K562 (cell line): ENCODE data around the gene EGLN3. TPM values are rescaled to one million over a fixed set of nuclear protein-coding genes. Genes with fewer than 3 reads are reported as not detected.

Experiments used
- polyA plus RNA-seq, 8 experiments: library from polyadenylated mRNA; depleted of rRNA in 4 of 8; stranded (reverse) in 5 of 8; unstranded in 3 of 8; fragments of >200 nt; fragmentation: Nextera tagmentation in 2 of 8; fragmentation: Illumina TruSeq in 1 of 8; extraction: Ambion mirVana in 2 of 8; extraction: Trizol in 1 of 8; gene quantifications; 2 replicates each; pipeline versions ENCODE4 v1.2.1 to v1.2.3, GENCODE V29; 2011 to 2014; ENCODE audit warnings: inconsistent platforms in 1 of 8, missing spikeins in 1 of 8
- total RNA-seq, 7 experiments: library from RNA; depleted of rRNA in 6 of 7; stranded (reverse); fragments of >200 nt in 6 of 7; fragmentation: Illumina TruSeq in 2 of 7; extraction: Trizol in 2 of 7; gene quantifications; 2 replicates each; pipeline versions ENCODE4 v1.2.1 to v1.2.3, GENCODE V29; 2011 to 2021; ENCODE audit warnings: low replicate concordance in 1 of 7
- TF ChIP-seq, protein P1 (sequence below): fragments of 200-600 bp; sonication (generic); IDR thresholded peaks from one replicate; pipeline ENCODE4 v1.6.1; 2012; ENCODE audit warnings: mild to moderate bottlenecking, low read depth, low read length, inconsistent platforms

Gene EGLN3
- total and polyA plus RNA-seq, 9 of the 15 experiments (the other 6 are each of a cell fraction or from before 2014, with no cell fraction given), result 2.5 to 87.6 (median 5.8) TPM

DNA sequence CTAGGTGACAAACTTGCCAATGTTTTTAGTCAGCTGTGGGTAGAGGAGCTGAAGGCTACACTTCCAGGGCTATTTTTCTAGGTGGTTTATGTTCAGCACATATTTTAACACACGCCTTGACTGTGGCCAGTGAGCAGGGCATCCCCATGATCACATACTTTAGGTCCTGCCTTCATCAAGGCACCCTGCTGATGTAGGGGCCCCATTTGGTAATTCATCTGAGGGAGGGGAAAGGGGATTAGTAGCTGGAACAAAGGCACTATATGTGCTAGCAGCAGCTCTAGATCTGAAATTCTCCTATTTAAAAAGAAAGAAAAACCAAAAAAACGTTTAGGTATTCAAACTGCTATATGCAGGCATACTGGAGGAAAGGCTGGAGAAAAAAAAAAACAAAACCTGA lies 14.5 kb downstream of the EGLN3 start (continued):
- TF ChIP-seq, protein P1, sequence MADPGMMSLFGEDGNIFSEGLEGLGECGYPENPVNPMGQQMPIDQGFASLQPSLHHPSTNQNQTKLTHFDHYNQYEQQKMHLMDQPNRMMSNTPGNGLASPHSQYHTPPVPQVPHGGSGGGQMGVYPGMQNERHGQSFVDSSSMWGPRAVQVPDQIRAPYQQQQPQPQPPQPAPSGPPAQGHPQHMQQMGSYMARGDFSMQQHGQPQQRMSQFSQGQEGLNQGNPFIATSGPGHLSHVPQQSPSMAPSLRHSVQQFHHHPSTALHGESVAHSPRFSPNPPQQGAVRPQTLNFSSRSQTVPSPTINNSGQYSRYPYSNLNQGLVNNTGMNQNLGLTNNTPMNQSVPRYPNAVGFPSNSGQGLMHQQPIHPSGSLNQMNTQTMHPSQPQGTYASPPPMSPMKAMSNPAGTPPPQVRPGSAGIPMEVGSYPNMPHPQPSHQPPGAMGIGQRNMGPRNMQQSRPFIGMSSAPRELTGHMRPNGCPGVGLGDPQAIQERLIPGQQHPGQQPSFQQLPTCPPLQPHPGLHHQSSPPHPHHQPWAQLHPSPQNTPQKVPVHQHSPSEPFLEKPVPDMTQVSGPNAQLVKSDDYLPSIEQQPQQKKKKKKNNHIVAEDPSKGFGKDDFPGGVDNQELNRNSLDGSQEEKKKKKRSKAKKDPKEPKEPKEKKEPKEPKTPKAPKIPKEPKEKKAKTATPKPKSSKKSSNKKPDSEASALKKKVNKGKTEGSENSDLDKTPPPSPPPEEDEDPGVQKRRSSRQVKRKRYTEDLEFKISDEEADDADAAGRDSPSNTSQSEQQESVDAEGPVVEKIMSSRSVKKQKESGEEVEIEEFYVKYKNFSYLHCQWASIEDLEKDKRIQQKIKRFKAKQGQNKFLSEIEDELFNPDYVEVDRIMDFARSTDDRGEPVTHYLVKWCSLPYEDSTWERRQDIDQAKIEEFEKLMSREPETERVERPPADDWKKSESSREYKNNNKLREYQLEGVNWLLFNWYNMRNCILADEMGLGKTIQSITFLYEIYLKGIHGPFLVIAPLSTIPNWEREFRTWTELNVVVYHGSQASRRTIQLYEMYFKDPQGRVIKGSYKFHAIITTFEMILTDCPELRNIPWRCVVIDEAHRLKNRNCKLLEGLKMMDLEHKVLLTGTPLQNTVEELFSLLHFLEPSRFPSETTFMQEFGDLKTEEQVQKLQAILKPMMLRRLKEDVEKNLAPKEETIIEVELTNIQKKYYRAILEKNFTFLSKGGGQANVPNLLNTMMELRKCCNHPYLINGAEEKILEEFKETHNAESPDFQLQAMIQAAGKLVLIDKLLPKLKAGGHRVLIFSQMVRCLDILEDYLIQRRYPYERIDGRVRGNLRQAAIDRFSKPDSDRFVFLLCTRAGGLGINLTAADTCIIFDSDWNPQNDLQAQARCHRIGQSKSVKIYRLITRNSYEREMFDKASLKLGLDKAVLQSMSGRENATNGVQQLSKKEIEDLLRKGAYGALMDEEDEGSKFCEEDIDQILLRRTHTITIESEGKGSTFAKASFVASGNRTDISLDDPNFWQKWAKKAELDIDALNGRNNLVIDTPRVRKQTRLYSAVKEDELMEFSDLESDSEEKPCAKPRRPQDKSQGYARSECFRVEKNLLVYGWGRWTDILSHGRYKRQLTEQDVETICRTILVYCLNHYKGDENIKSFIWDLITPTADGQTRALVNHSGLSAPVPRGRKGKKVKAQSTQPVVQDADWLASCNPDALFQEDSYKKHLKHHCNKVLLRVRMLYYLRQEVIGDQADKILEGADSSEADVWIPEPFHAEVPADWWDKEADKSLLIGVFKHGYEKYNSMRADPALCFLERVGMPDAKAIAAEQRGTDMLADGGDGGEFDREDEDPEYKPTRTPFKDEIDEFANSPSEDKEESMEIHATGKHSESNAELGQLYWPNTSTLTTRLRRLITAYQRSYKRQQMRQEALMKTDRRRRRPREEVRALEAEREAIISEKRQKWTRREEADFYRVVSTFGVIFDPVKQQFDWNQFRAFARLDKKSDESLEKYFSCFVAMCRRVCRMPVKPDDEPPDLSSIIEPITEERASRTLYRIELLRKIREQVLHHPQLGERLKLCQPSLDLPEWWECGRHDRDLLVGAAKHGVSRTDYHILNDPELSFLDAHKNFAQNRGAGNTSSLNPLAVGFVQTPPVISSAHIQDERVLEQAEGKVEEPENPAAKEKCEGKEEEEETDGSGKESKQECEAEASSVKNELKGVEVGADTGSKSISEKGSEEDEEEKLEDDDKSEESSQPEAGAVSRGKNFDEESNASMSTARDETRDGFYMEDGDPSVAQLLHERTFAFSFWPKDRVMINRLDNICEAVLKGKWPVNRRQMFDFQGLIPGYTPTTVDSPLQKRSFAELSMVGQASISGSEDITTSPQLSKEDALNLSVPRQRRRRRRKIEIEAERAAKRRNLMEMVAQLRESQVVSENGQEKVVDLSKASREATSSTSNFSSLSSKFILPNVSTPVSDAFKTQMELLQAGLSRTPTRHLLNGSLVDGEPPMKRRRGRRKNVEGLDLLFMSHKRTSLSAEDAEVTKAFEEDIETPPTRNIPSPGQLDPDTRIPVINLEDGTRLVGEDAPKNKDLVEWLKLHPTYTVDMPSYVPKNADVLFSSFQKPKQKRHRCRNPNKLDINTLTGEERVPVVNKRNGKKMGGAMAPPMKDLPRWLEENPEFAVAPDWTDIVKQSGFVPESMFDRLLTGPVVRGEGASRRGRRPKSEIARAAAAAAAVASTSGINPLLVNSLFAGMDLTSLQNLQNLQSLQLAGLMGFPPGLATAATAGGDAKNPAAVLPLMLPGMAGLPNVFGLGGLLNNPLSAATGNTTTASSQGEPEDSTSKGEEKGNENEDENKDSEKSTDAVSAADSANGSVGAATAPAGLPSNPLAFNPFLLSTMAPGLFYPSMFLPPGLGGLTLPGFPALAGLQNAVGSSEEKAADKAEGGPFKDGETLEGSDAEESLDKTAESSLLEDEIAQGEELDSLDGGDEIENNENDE, result no peak
